ENCODE data around the gene ITPK1. TPM values are rescaled to one million over a fixed set of nuclear protein-coding genes. Genes with fewer than 3 reads are reported as not detected.

Gene ITPK1
- total RNA-seq, 1 experiment from 2014 or later: 88.6 TPM

- intact Hi-C loops (cut with micrococcal nuclease; ENCODE audit: unreplicated experiment): no loop called here
- no peaks in the 10 kb centered on the region for H3K9me3 ChIP-seq (ENCODE audit: insufficient read depth, low read depth)
- no peaks in the 10 kb centered on the region; the same call in 1 of the 2 replicates for H3F3A ChIP-seq (ENCODE audit: insufficient read depth, low read depth)
- no peaks in the 10 kb centered on the region for H3K9me2 ChIP-seq (ENCODE audit: insufficient read depth)
- no peak overlapping the region for H3K4me2 ChIP-seq
- no peak overlapping the region for H3K27ac ChIP-seq
- DNase-seq: no peak
- no peak overlapping the region for H2AFZ ChIP-seq
- ChIA-PET POLR2A (ENCODE audit: unreplicated experiment) (no interaction called here), CTCF (no interaction called here)
- H3K4me1 ChIP-seq (replicated peaks; ENCODE audit: insufficient read depth): no peaks in the 10 kb centered on the region
- no peaks in the 10 kb centered on the region; the same call in 1 of the 2 replicates for H4K20me1 ChIP-seq (ENCODE audit: insufficient read depth)
- H3K4me3 ChIP-seq: no peak overlapping the region
- no peaks in the 10 kb centered on the region for H3K36me3 ChIP-seq (ENCODE audit: low read depth)
- no TSS peak for BruUV-seq (replicated peaks)
- peaks cover 23% of the 10 kb centered on the region for H3K79me2 ChIP-seq (ENCODE audit: low read depth)
- no peak for TF ChIP-seq CTCF (conservative IDR thresholded peaks at IDR 0.05)
- no peak for TF ChIP-seq EZH2 (IDR thresholded peaks at IDR 0.05; ENCODE audit: low read depth)
- no peaks in the 10 kb centered on the region for H3K27me3 ChIP-seq (ENCODE audit: insufficient read depth, low read depth)
These were observed 150.4 kb downstream of the ITPK1 start for GRCh38 chr14:92965281-92965680.

- Histone ChIP-seq H3K9me2 (ENCODE audit: insufficient read depth) (no peaks in the 10 kb centered on the region), H3K27ac (no peak overlapping the region), H3K9me3 (ENCODE audit: insufficient read depth, low read depth) (no peaks in the 10 kb centered on the region), H3K4me2 (no peak overlapping the region), H3K4me1 (replicated peaks; ENCODE audit: insufficient read depth) (no peaks in the 10 kb centered on the region), H3K27me3 (ENCODE audit: insufficient read depth, low read depth) (no peaks in the 10 kb centered on the region), H4K20me1 (ENCODE audit: insufficient read depth) (no peaks in the 10 kb centered on the region; the same call in 1 of the 2 replicates), H3K36me3 (ENCODE audit: low read depth) (no peaks in the 10 kb centered on the region), H3F3A (ENCODE audit: insufficient read depth, low read depth) (no peaks in the 10 kb centered on the region; the same call in 1 of the 2 replicates), H2AFZ (no peak overlapping the region), H3K79me2 (ENCODE audit: low read depth) (peaks cover 23% of the 10 kb centered on the region), H3K4me3 (no peak overlapping the region)
- ChIA-PET CTCF (no interaction called here), POLR2A (ENCODE audit: unreplicated experiment) (no interaction called here)
- BruUV-seq (replicated peaks): no TSS peak
- intact Hi-C loops (cut with micrococcal nuclease; ENCODE audit: unreplicated experiment): no loop called here
- TF ChIP-seq CTCF (conservative IDR thresholded peaks at IDR 0.05): no peak
- DNase-seq: no peak
These were observed 151.3 kb downstream of the ITPK1 start for GRCh38 chr14:92964124-92965109.

GRCh38 chr14:92963301-92964123, 152.2 kb downstream of the ITPK1 start:
- H3K36me3 ChIP-seq (ENCODE audit: low read depth): no peaks in the 10 kb centered on the region
- no peak overlapping the region for H3K27ac ChIP-seq
- H4K20me1 ChIP-seq (ENCODE audit: insufficient read depth): no peaks in the 10 kb centered on the region; the same call in 1 of the 2 replicates
- no peak overlapping the region for H3K4me2 ChIP-seq
- DNase-seq: no peak
- no peaks in the 10 kb centered on the region for H3K27me3 ChIP-seq (ENCODE audit: insufficient read depth, low read depth)
- intact Hi-C loops (cut with micrococcal nuclease; ENCODE audit: unreplicated experiment): no loop called here
- BruUV-seq (replicated peaks): no TSS peak
- no peaks in the 10 kb centered on the region; the same call in 1 of the 2 replicates for H3F3A ChIP-seq (ENCODE audit: insufficient read depth, low read depth)
- no peaks in the 10 kb centered on the region for H3K4me1 ChIP-seq (replicated peaks; ENCODE audit: insufficient read depth)
- CTCF ChIA-PET: no interaction called here
- TF ChIP-seq EZH2 (IDR thresholded peaks at IDR 0.05; ENCODE audit: low read depth) (no peak), CTCF (conservative IDR thresholded peaks at IDR 0.05) (no peak)
- no peak overlapping the region for H2AFZ ChIP-seq
- peaks cover 23% of the 10 kb centered on the region for H3K79me2 ChIP-seq (ENCODE audit: low read depth)
- no peaks in the 10 kb centered on the region for H3K9me3 ChIP-seq (ENCODE audit: insufficient read depth, low read depth)
- H3K9me2 ChIP-seq (ENCODE audit: insufficient read depth): no peaks in the 10 kb centered on the region
- POLR2A ChIA-PET (ENCODE audit: unreplicated experiment): interaction anchor here (0.5 kb wide), 1 partner anchor 150 kb away, joined by 4 read pairs; no protein-coding TSS in a partner anchor
- H3K4me3 ChIP-seq: no peak overlapping the region
